ENCODE measurements around the gene ERLIN1.

DNA sequence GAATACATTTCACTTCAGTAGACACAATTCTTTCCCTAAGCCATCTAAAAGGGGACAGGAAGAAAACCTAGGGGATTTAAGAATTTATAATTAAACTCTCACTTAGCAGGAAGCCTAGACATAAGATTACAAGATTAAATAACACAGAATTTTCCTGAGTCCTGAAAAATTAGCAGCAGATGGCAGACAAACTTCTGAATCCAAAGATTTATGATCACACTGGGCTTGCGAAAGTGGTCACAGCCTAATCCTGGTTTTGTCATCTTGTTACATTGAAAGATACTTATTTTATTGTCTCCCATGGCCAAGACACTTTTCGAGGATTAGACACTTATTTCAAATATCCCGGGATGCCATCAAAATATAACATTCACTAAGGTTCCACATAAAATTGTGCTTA, 2.9 kb downstream of the ERLIN1 start:
- TF ChIP-seq, protein P1, sequence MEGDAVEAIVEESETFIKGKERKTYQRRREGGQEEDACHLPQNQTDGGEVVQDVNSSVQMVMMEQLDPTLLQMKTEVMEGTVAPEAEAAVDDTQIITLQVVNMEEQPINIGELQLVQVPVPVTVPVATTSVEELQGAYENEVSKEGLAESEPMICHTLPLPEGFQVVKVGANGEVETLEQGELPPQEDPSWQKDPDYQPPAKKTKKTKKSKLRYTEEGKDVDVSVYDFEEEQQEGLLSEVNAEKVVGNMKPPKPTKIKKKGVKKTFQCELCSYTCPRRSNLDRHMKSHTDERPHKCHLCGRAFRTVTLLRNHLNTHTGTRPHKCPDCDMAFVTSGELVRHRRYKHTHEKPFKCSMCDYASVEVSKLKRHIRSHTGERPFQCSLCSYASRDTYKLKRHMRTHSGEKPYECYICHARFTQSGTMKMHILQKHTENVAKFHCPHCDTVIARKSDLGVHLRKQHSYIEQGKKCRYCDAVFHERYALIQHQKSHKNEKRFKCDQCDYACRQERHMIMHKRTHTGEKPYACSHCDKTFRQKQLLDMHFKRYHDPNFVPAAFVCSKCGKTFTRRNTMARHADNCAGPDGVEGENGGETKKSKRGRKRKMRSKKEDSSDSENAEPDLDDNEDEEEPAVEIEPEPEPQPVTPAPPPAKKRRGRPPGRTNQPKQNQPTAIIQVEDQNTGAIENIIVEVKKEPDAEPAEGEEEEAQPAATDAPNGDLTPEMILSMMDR (conservative IDR thresholded peaks at IDR 0.05 in 1 of 2, IDR thresholded peaks at IDR 0.05 in 1 of 2; ENCODE audit: extremely low read depth in 1 of 2, insufficient read depth in 1 of 2, low read depth in 1 of 2, low read length in 2 of 2): no peak
- no peak for TF ChIP-seq EZH2 (IDR thresholded peaks at IDR 0.05; ENCODE audit: borderline replicate concordance, low read length)

All from mammary epithelial cell (primary cell).